GM06990 (cell line): ENCODE results near the gene GRPEL1.

ENCODE experiments used
- DNase-seq: peaks from one replicate; pipeline ENCODE4 v3.0.0-alpha.2; 2011; ENCODE audit not compliant: insufficient read length; ENCODE audit errors: extremely low read depth
- H3K27me3 ChIP-seq: replicated peaks from 2 replicates; pipeline ENCODE4 v1.6.0; 2011; ENCODE audit warnings: low read length; ENCODE audit not compliant: control insufficient read depth, insufficient read depth
- H3K36me3 ChIP-seq: 2 replicates; pipeline ENCODE4 v1.5.1; 2011; ENCODE audit warnings: low read length; ENCODE audit not compliant: control insufficient read depth, insufficient read depth
- H3K4me3 ChIP-seq: replicated peaks from 2 replicates; pipeline ENCODE4 v1.5.1; 2011; ENCODE audit warnings: low read depth, mild to moderate bottlenecking, control low read depth, low read length
- CTCF ChIP-seq: IDR thresholded peaks from 2 replicates; pipeline ENCODE4 v1.5.1; 2011; ENCODE audit warnings: low read length, control low read depth, mild to moderate bottlenecking, inconsistent platforms; ENCODE audit not compliant: insufficient read depth, poor library complexity, severe bottlenecking

GRPEL1 gene

GRCh38 chr4:7073526-7074390, 5.9 kb upstream of the GRPEL1 start:
- TF ChIP-seq CTCF: no peak
- H3K36me3 ChIP-seq: no peaks in the 10 kb centered on the region
- no peak for DNase-seq

GRCh38 chr4:7073059-7073458, 5.2 kb upstream of the GRPEL1 start:
- DNase-seq: no peak
- TF ChIP-seq CTCF: no peak
- no peak overlapping the region for H3K4me3 ChIP-seq
- no peaks in the 10 kb centered on the region for H3K36me3 ChIP-seq
- H3K27me3 ChIP-seq: no peaks in the 10 kb centered on the region; the same call in 1 of the 2 replicates

More at GRCh38 chr4:7073526-7074390, 5.9 kb upstream of the GRPEL1 start:
- H3K27me3 ChIP-seq: no peaks in the 10 kb centered on the region; the same call in 1 of the 2 replicates
- H3K4me3 ChIP-seq: no peak overlapping the region

- H3K36me3 ChIP-seq: no peaks in the 10 kb centered on the region
- DNase-seq: peak; percentile 68
- H3K4me3 ChIP-seq: no peak overlapping the region
- no peaks in the 10 kb centered on the region for H3K27me3 ChIP-seq
- TF ChIP-seq CTCF: peak; percentile 93
Measured at GRCh38 chr4:7070729-7071511, 3.1 kb upstream of the GRPEL1 start.

GRCh38 chr4:7068883-7069282, 1.0 kb upstream of the GRPEL1 start:
- no peak for DNase-seq

GRCh38 chr4:7068279-7068842, 497 bp upstream of the GRPEL1 start:
- no peaks in the 10 kb centered on the region for H3K27me3 ChIP-seq
- no peak for DNase-seq
- peak overlapping the region; percentile 77 for H3K4me3 ChIP-seq
- peak; percentile 20 for TF ChIP-seq CTCF
- H3K36me3 ChIP-seq: peaks cover 7% of the 10 kb centered on the region

More at GRCh38 chr4:7068883-7069282, 1.0 kb upstream of the GRPEL1 start:
- Histone ChIP-seq H3K36me3 (peaks cover 4% of the 10 kb centered on the region), H3K4me3 (peak overlapping the region; percentile 77), H3K27me3 (no peaks in the 10 kb centered on the region)
- no peak for TF ChIP-seq CTCF
